HepG2 (cell line): ENCODE results near the gene KLF11. TPM values are rescaled to one million over a fixed set of nuclear protein-coding genes. Genes with fewer than 3 reads are reported as not detected.
A peak's percentile ranks its signal among the peaks of the same experiment; 100 is the strongest.

Experiments used
- ELF3 ChIP-seq: IDR thresholded peaks from 2 replicates; pipeline ENCODE4 v1.6.1; 2016; ENCODE audit warnings: missing genetic modification reagents, missing compliant biosample characterization
- GABPA ChIP-seq, 2 experiments: IDR thresholded peaks; 2 replicates each; pipeline ENCODE4 v1.6.1; 2011 to 2016; ENCODE audit warnings: low read depth in 2 of 2, low read length in 1 of 2, missing biosample characterization in 1 of 2, missing genetic modification characterization in 1 of 2
- HOXD1 ChIP-seq: sonication (generic); formaldehyde crosslinking; IDR thresholded peaks from 2 replicates; pipeline ENCODE4 v1.5.0; 2020; ENCODE audit warnings: missing genetic modification reagents
- IKZF4 ChIP-seq: sonication (generic); formaldehyde crosslinking; IDR thresholded peaks from 2 replicates; pipeline ENCODE4 v1.5.1; 2020; ENCODE audit warnings: borderline replicate concordance, mild to moderate bottlenecking, low read depth, missing genetic modification reagents; ENCODE audit errors: not compliant biosample characterization
- MATR3 ChIP-seq: sonication (generic); formaldehyde crosslinking; IDR thresholded peaks from 2 replicates; pipeline ENCODE4 v1.4.0; 2020; ENCODE audit warnings: missing genetic modification reagents
- NFYB ChIP-seq: sonication (generic); formaldehyde crosslinking; IDR thresholded peaks from 2 replicates; pipeline ENCODE4 v1.4.0; 2020; ENCODE audit warnings: missing genetic modification reagents
- PHF5A ChIP-seq: IDR thresholded peaks from one replicate; pipeline ENCODE4 v1.6.1; 2018; ENCODE audit warnings: low read depth, missing genetic modification reagents; ENCODE audit not compliant: unreplicated experiment
- SAP130 ChIP-seq: IDR thresholded peaks from 2 replicates; pipeline ENCODE4 v1.6.1; 2016; ENCODE audit warnings: low read depth
- STAG1 ChIP-seq: sonication (generic); formaldehyde crosslinking; IDR thresholded peaks from 2 replicates; pipeline ENCODE4 v1.4.0; 2020; ENCODE audit warnings: missing genetic modification reagents
- U2AF1 ChIP-seq: fragments of 200-400 bp; formaldehyde crosslinking; optimal IDR thresholded peaks from 2 replicates; pipeline ENCODE3; 2017; ENCODE audit warnings: mild to moderate bottlenecking, low read depth, low read length
- ZNF275 ChIP-seq: sonication (generic); formaldehyde crosslinking; IDR thresholded peaks from 2 replicates; pipeline ENCODE4 v1.8.0; 2022; ENCODE audit warnings: missing genetic modification reagents, mild to moderate bottlenecking, inconsistent platforms, borderline replicate concordance
- ZNF34 ChIP-seq: sonication (generic); formaldehyde crosslinking; IDR thresholded peaks from 2 replicates; pipeline ENCODE4 v1.4.0; 2020; ENCODE audit warnings: mild to moderate bottlenecking, missing genetic modification reagents, borderline replicate concordance
- ZNF350 ChIP-seq: sonication (generic); formaldehyde crosslinking; IDR thresholded peaks from 2 replicates; pipeline ENCODE4 v1.4.0; 2020; ENCODE audit warnings: mild to moderate bottlenecking, low read depth, missing genetic modification reagents, borderline replicate concordance
- ZNF451 ChIP-seq: sonication (generic); formaldehyde crosslinking; IDR thresholded peaks from 2 replicates; pipeline ENCODE4 v1.5.0; 2020; ENCODE audit warnings: mild to moderate bottlenecking, missing genetic modification reagents
- ZNF597 ChIP-seq: sonication (generic); formaldehyde crosslinking; IDR thresholded peaks from 2 replicates; pipeline ENCODE4 v1.5.0; 2020; ENCODE audit warnings: missing genetic modification reagents
- ZNF598 ChIP-seq: sonication (generic); formaldehyde crosslinking; IDR thresholded peaks from 2 replicates; pipeline ENCODE4 v1.5.1; 2020; ENCODE audit warnings: mild to moderate bottlenecking, missing genetic modification reagents, borderline replicate concordance
- ZNF678 ChIP-seq: sonication (generic); formaldehyde crosslinking; IDR thresholded peaks from 2 replicates; pipeline ENCODE4 v1.4.0; 2020; ENCODE audit warnings: mild to moderate bottlenecking, missing genetic modification reagents
- ZNF772 ChIP-seq: sonication (generic); formaldehyde crosslinking; IDR thresholded peaks from 2 replicates; pipeline ENCODE4 v1.5.0; 2020; ENCODE audit warnings: mild to moderate bottlenecking, missing genetic modification reagents
- polyA plus RNA-seq, 8 experiments: library from polyadenylated mRNA; depleted of rRNA in 3 of 8; stranded (reverse) in 7 of 8; unstranded in 1 of 8; fragments of >200 nt; fragmentation: Illumina TruSeq in 4 of 8; extraction: Trizol in 4 of 8; gene quantifications; 2 replicates each; pipeline versions ENCODE4 v1.2.1 to v1.2.3, GENCODE V29; 2011 to 2016; ENCODE audit warnings: low read depth in 4 of 8, missing spikeins in 1 of 8, mixed read lengths in 1 of 8; ENCODE audit not compliant: insufficient read depth in 1 of 8
- total RNA-seq, 5 experiments: library from RNA; depleted of rRNA; stranded (reverse); fragments of >200 nt; fragmentation: Illumina TruSeq; extraction: Trizol; gene quantifications; 2 replicates each; pipeline ENCODE4 v1.2.3, GENCODE V29; 2016; ENCODE audit warnings: low read depth in 1 of 5
- TF ChIP-seq, protein P1 (sequence below): sonication (generic); formaldehyde crosslinking; IDR thresholded peaks from 2 replicates; pipeline ENCODE4 v1.4.0; 2020; ENCODE audit warnings: mild to moderate bottlenecking, low read depth, missing genetic modification reagents
- TF ChIP-seq, protein P2 (sequence below): sonication (generic); formaldehyde crosslinking; IDR thresholded peaks from 2 replicates; pipeline ENCODE4 v1.4.0; 2020; ENCODE audit warnings: mild to moderate bottlenecking, missing genetic modification reagents, borderline replicate concordance
- TF ChIP-seq, protein P3 (sequence below): sonication (generic); formaldehyde crosslinking; IDR thresholded peaks from 2 replicates; pipeline ENCODE4 v1.8.0; 2022; ENCODE audit warnings: mild to moderate bottlenecking, missing genetic modification reagents, borderline replicate concordance
- TF ChIP-seq, protein P4 (sequence below): sonication (generic); formaldehyde crosslinking; IDR thresholded peaks from 2 replicates; pipeline ENCODE4 v1.8.1; 2023; ENCODE audit warnings: mild to moderate bottlenecking, moderate library complexity, missing genetic modification reagents

The KLF11 gene
- total and polyA plus RNA-seq, 2 of the 13 experiments (the other 11 are each of a cell fraction or from before 2014, with no cell fraction given): 2.5 to 11.8 TPM

DNA sequence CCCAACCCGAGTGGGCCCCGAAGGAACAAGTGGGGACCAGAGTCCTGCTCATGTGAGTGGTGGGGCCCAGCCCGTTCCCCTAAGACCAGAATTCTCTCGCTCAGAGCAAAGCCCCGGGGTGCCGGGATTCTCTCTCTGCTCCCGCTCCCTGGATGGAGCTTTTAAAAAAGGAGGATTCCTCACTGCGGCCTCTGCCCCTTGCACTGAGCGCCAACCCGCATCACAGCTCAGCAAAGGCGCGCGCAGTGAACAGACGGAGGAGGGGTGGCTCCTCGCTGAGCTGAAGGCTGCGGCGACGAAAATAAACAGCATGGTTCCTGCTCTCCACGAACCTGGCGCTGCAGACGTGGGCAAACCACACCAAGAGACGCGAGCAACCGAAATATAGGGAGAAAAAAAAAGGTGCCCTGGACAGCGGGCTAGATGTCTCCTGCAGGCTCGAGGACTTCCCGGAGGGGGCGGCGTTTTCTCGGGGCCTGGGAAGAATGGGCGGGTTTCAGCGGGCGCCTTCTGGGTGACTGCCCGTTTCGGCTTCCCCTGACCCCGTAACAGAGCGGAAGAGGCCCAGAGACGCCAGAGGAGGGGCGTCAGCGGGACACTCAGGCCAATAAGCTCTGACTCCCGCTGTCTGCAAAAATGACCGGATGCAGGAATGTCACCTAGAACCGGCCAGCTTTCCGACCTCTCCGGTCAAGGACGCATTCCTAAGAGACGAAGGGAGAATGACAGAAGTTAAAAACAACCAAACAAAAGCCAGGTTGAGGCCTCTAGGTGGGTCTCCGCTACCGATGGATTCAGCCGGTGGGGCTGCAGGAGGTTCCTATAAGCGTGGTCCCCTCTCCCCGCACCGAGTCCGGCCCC is 819 bp upstream of the KLF11 start (continued):
- TF ChIP-seq, protein P1, sequence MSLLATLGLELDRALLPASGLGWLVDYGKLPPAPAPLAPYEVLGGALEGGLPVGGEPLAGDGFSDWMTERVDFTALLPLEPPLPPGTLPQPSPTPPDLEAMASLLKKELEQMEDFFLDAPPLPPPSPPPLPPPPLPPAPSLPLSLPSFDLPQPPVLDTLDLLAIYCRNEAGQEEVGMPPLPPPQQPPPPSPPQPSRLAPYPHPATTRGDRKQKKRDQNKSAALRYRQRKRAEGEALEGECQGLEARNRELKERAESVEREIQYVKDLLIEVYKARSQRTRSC (CRISPR knock-in tag): no peak
- no peak for TF ChIP-seq HOXD1 (CRISPR knock-in tag)
- no peak for TF ChIP-seq NFYB (CRISPR knock-in tag)
- TF ChIP-seq U2AF1: no peak
- no peak for TF ChIP-seq GABPA (IDR thresholded peaks at IDR 0.05; ENCODE audit: low read depth, low read length)
- peak; percentile 69; the same call in 1 of the 2 replicates for TF ChIP-seq GABPA (CRISPR knock-in tag; IDR thresholded peaks at IDR 0.05; ENCODE audit: low read depth)
- TF ChIP-seq IKZF4 (CRISPR knock-in tag): no peak
- peak; percentile 45 for TF ChIP-seq SAP130 (CRISPR knock-in tag)
- TF ChIP-seq ELF3: no peak
- no peak for TF ChIP-seq ZNF34
- no peak for TF ChIP-seq ZNF678 (CRISPR knock-in tag)
- no peak for TF ChIP-seq ZNF772 (CRISPR knock-in tag)
- TF ChIP-seq ZNF597 (CRISPR knock-in tag): no peak
- TF ChIP-seq STAG1 (CRISPR knock-in tag): no peak
- TF ChIP-seq ZNF275: no peak; the same call in 1 of the 2 replicates
- no peak for TF ChIP-seq MATR3 (CRISPR knock-in tag)
- TF ChIP-seq, protein P2, sequence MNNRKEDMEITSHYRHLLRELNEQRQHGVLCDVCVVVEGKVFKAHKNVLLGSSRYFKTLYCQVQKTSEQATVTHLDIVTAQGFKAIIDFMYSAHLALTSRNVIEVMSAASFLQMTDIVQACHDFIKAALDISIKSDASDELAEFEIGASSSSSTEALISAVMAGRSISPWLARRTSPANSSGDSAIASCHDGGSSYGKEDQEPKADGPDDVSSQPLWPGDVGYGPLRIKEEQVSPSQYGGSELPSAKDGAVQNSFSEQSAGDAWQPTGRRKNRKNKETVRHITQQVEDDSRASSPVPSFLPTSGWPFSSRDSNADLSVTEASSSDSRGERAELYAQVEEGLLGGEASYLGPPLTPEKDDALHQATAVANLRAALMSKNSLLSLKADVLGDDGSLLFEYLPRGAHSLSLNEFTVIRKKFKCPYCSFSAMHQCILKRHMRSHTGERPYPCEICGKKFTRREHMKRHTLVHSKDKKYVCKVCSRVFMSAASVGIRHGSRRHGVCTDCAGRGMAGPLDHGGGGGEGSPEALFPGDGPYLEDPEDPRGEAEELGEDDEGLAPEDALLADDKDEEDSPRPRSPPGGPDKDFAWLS (CRISPR knock-in tag): no peak
- TF ChIP-seq, protein P3, sequence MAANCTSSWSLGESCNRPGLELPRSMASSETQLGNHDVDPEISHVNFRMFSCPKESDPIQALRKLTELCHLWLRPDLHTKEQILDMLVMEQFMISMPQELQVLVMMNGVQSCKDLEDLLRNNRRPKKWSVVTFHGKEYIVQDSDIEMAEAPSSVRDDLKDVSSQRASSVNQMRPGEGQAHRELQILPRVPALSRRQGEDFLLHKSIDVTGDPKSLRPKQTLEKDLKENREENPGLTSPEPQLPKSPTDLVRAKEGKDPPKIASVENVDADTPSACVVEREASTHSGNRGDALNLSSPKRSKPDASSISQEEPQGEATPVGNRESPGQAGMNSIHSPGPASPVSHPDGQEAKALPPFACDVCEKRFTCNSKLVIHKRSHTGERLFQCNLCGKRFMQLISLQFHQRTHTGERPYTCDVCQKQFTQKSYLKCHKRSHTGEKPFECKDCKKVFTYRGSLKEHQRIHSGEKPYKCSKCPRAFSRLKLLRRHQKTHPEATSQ (CRISPR knock-in tag): no peak
- no peak for TF ChIP-seq ZNF598 (CRISPR knock-in tag)
- no peak for TF ChIP-seq PHF5A (CRISPR knock-in tag)
- TF ChIP-seq, protein P4, sequence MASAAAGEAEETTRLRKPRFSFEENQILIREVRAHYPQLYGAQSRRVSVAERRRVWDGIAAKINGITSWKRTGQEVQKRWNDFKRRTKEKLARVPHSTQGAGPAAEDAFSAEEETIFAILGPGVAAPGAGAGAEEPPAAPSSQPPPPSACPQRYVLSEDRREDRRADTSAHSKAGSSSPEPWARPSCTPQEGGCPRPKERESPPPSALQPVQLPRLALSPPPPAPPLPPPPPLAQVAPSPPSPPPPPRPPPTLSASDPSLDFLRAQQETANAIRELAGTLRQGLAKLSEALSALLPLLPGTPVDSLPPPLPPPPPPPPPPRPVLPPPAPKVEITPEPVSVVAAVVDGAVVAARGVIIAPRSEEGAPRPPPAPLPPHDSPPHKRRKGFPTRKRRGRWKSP (CRISPR knock-in tag): no peak
- TF ChIP-seq ZNF350 (CRISPR knock-in tag): peak; percentile 24; the same call in 1 of the 2 replicates
- no peak for TF ChIP-seq ZNF451 (CRISPR knock-in tag)
